HEK293 (cell line): Measurements from ENCODE around the gene BAG1.
A peak's percentile ranks its signal among the peaks of the same experiment; 100 is the strongest.

ENCODE experiments used
- CTCF ChIA-PET: fragments of 350-600 bp; formaldehyde crosslinking; extraction: SDS; loops from one replicate; lab custom pipeline; 2021; ENCODE audit warnings: antibody characterized with exemption; lab: Yijun Ruan, JAX
- POLR2A ChIA-PET: fragments of 300-600 bp; formaldehyde crosslinking; extraction: SDS; loops from one replicate; lab custom pipeline; 2020; ENCODE audit warnings: antibody characterized with exemption, inconsistent platforms; lab: Yijun Ruan, JAX
- H3K27ac ChIP-seq: fragments of 200-500 bp; sonication (Bioruptor generic); 2 replicates; pipeline ENCODE4 v1.5.1; 2014; ENCODE audit warnings: low read depth, low read length, control low read depth, inconsistent platforms; ENCODE audit errors: extremely low read depth
- H3K36me3 ChIP-seq, 2 experiments: fragments of 200-500 bp in 1 of 2; sonication (Bioruptor generic) in 1 of 2; 1 replicate in 1 of 2; 2 replicates in 1 of 2; pipeline ENCODE4 v1.5.1; 2014 to 2017; ENCODE audit warnings: inconsistent platforms in 2 of 2, low read length in 2 of 2; ENCODE audit not compliant: control insufficient read depth in 2 of 2, insufficient read depth in 1 of 2
- H3K4me1 ChIP-seq: fragments of 200-500 bp; sonication (Bioruptor generic); 2 replicates; pipeline ENCODE4 v1.5.1; 2014; ENCODE audit warnings: mild to moderate bottlenecking, low read length, inconsistent platforms; ENCODE audit not compliant: control insufficient read depth, insufficient read depth
- H3K4me3 ChIP-seq: 2 replicates; pipeline ENCODE4 v1.5.1; 2011; ENCODE audit warnings: low read depth, mild to moderate bottlenecking, control low read depth, low read length, moderate library complexity
- H3K9me3 ChIP-seq: fragments of 200-500 bp; sonication (Bioruptor generic); 2 replicates; pipeline ENCODE4 v1.5.1; 2014; ENCODE audit warnings: low read depth, low read length, inconsistent platforms; ENCODE audit not compliant: control insufficient read depth, insufficient read depth
- BCL11B ChIP-seq: fragments of 450-650 bp; formaldehyde crosslinking; IDR thresholded peaks from 2 replicates; pipeline ENCODE4 v1.5.1; 2016; ENCODE audit warnings: low read depth, missing biosample characterization, missing genetic modification characterization
- IKZF3 ChIP-seq: fragments of 450-650 bp; IDR thresholded peaks from 2 replicates; pipeline ENCODE4 v1.5.0; 2018; ENCODE audit warnings: missing biosample characterization, mild to moderate bottlenecking, missing genetic modification characterization, moderate library complexity
- KLF17 ChIP-seq: fragments of 450-650 bp; formaldehyde crosslinking; IDR thresholded peaks from 2 replicates; pipeline ENCODE4 v1.5.1; 2016; ENCODE audit warnings: missing biosample characterization, missing genetic modification characterization
- OSR2 ChIP-seq: fragments of 450-650 bp; formaldehyde crosslinking; IDR thresholded peaks from 2 replicates; pipeline ENCODE4 v1.5.1; 2016; ENCODE audit warnings: missing biosample characterization, missing genetic modification characterization
- PATZ1 ChIP-seq: fragments of 450-650 bp; formaldehyde crosslinking; IDR thresholded peaks from 2 replicates; pipeline ENCODE4 v1.5.1; 2016; ENCODE audit warnings: missing biosample characterization, missing genetic modification characterization
- ZBTB10 ChIP-seq: fragments of 450-650 bp; formaldehyde crosslinking; IDR thresholded peaks from 2 replicates; pipeline ENCODE4 v1.5.1; 2016; ENCODE audit warnings: missing biosample characterization, missing genetic modification characterization
- ZBTB11 ChIP-seq: fragments of 450-650 bp; formaldehyde crosslinking; conservative IDR thresholded peaks from 2 replicates; pipeline ENCODE4 v1.5.1; 2016; ENCODE audit warnings: low read depth, missing biosample characterization, missing genetic modification characterization
- ZBTB20 ChIP-seq: fragments of 450-650 bp; formaldehyde crosslinking; IDR thresholded peaks from 2 replicates; pipeline ENCODE4 v1.5.1; 2016; ENCODE audit warnings: missing biosample characterization, missing genetic modification characterization
- ZBTB26 ChIP-seq: fragments of 450-650 bp; formaldehyde crosslinking; optimal IDR thresholded peaks from 2 replicates; pipeline ENCODE3; 2016; ENCODE audit warnings: missing biosample characterization, mild to moderate bottlenecking, missing genetic modification characterization
- ZNF133 ChIP-seq: fragments of 450-650 bp; formaldehyde crosslinking; IDR thresholded peaks from 2 replicates; pipeline ENCODE4 v1.5.1; 2016; ENCODE audit warnings: missing biosample characterization, missing genetic modification characterization
- ZNF2 ChIP-seq: fragments of 450-650 bp; formaldehyde crosslinking; IDR thresholded peaks from 2 replicates; pipeline ENCODE4 v1.5.1; 2016; ENCODE audit warnings: missing biosample characterization, missing genetic modification characterization
- ZNF335 ChIP-seq: fragments of 450-650 bp; formaldehyde crosslinking; conservative IDR thresholded peaks from 2 replicates; pipeline ENCODE4 v1.5.1; 2016; ENCODE audit warnings: missing biosample characterization, missing genetic modification characterization
- ZNF518A ChIP-seq: fragments of 450-650 bp; formaldehyde crosslinking; conservative IDR thresholded peaks from 2 replicates; pipeline ENCODE4 v1.5.1; 2016; ENCODE audit warnings: low read depth, missing biosample characterization, missing genetic modification characterization
- ZNF561 ChIP-seq: fragments of 450-650 bp; IDR thresholded peaks from 2 replicates; pipeline ENCODE4 v1.5.1; 2018; ENCODE audit warnings: missing biosample characterization, missing genetic modification characterization, borderline replicate concordance
- ZNF585B ChIP-seq: fragments of 450-650 bp; formaldehyde crosslinking; IDR thresholded peaks from 2 replicates; pipeline ENCODE4 v1.5.1; 2016; ENCODE audit warnings: missing biosample characterization, missing genetic modification characterization
- ZNF600 ChIP-seq: fragments of 450-650 bp; formaldehyde crosslinking; IDR thresholded peaks from 2 replicates; pipeline ENCODE4 v1.5.1; 2016; ENCODE audit warnings: missing biosample characterization, missing genetic modification characterization
- ZNF707 ChIP-seq: fragments of 450-650 bp; formaldehyde crosslinking; IDR thresholded peaks from 2 replicates; pipeline ENCODE4 v1.5.1; 2016; ENCODE audit warnings: missing biosample characterization, missing genetic modification characterization
- ZNF76 ChIP-seq: fragments of 450-650 bp; formaldehyde crosslinking; IDR thresholded peaks from 2 replicates; pipeline ENCODE4; 2016; ENCODE audit warnings: low read depth, missing biosample characterization, missing genetic modification characterization, borderline replicate concordance
- ZNF791 ChIP-seq: fragments of 450-650 bp; formaldehyde crosslinking; IDR thresholded peaks from 2 replicates; pipeline ENCODE4 v1.5.1; 2016; ENCODE audit warnings: missing biosample characterization, missing genetic modification characterization

Gene BAG1

GRCh38 chr9:33265211-33265865 is 830 bp upstream of the BAG1 start (continued):
- TF ChIP-seq ZNF518A (tag by site-specific recombination) (peak; percentile 8; the same call in 1 of the 2 replicates), ZNF707 (tag by site-specific recombination) (no peak), ZNF133 (no peak), ZNF76 (tag by site-specific recombination) (no peak), PATZ1 (tag by site-specific recombination) (no peak), ZNF791 (no peak), IKZF3 (tag by site-specific recombination) (no peak), ZNF585B (no peak), ZBTB20 (tag by site-specific recombination) (peak; percentile 54)
- TF ChIP-seq, all 188 proteins: peak for 6

GRCh38 chr9:33264003-33264472 is 470 bp downstream of the BAG1 start:
- peak overlapping the region; percentile 90 for H3K4me3 ChIP-seq
- H3K27ac ChIP-seq: peak overlapping the region; percentile 77; the same call in 1 of the 2 replicates
- H3K9me3 ChIP-seq: no peaks in the 10 kb centered on the region
- POLR2A ChIA-PET: interaction anchor here (0.9 to 2.2 kb wide), 7 partner anchors 9 to 239 kb away, joined by 3 to 16 read pairs (median 5); partner anchors contain the start of genes DNAJA1, NFX1 and NOL6
- H3K36me3 ChIP-seq: peaks cover 14 to 65% of the 10 kb centered on the region in 2 experiments
- CTCF ChIA-PET: interaction anchor here (0.7 to 1.3 kb wide), 5 partner anchors 16 to 164 kb away, joined by 3 to 6 read pairs (median 4); no protein-coding TSS in a partner anchor
- peaks cover 3% of the 10 kb centered on the region; the same call in 1 of the 2 replicates for H3K4me1 ChIP-seq
- peak; percentile 21; the same call in 1 of the 2 replicates for TF ChIP-seq BCL11B (tag by site-specific recombination)
- TF ChIP-seq OSR2: no peak
- peak; percentile 4; the same call in 1 of the 2 replicates for TF ChIP-seq ZBTB20 (tag by site-specific recombination)
- TF ChIP-seq KLF17 (tag by site-specific recombination): 0 out of 2 replicates have a peak, but pooled peaks have one; percentile 31
- TF ChIP-seq ZBTB10 (tag by site-specific recombination): 0 out of 2 replicates have a peak, but pooled peaks have one; percentile 29
- TF ChIP-seq ZNF2 (tag by site-specific recombination): 0 out of 2 replicates have a peak, but pooled peaks have one; percentile 30
- peak; percentile 21; the same call in 1 of the 2 replicates for TF ChIP-seq ZBTB11
- no peak for TF ChIP-seq ZNF561 (tag by site-specific recombination)
- peak; percentile 83 for TF ChIP-seq ZNF335 (tag by site-specific recombination)
- peak; percentile 69 for TF ChIP-seq ZBTB26 (tag by site-specific recombination)
- TF ChIP-seq ZNF600 (tag by site-specific recombination): peak; percentile 36; the same call in 1 of the 2 replicates
